Measurements from ENCODE around the gene MAX. TPM values are rescaled to one million over a fixed set of nuclear protein-coding genes. Genes with fewer than 3 reads are reported as not detected.

Gene MAX
- total RNA-seq, 4 donors from 2014 or later: 27.5 to 50.0 (median 37.2) TPM

- no peak for DNase-seq
- Histone ChIP-seq H3K27me3 (no peaks in the 10 kb centered on the region), H3K4me3 (no peak overlapping the region), H3K27ac (no peak overlapping the region), H3K9me3 (no peaks in the 10 kb centered on the region), H3K4me1 (no peaks in the 10 kb centered on the region), H3K36me3 (peaks cover 0 to 14% of the 10 kb centered on the region in 2 donors)
- in situ Hi-C loops (cut with MboI; ENCODE audit: low sequenced_read_pairs in 4 of 4): no loop called here
- intact Hi-C loops (cut with DNase I; ENCODE audit: low total_unique reads): no loop called here
- no peak for ATAC-seq
- TF ChIP-seq CTCF (IDR thresholded peaks at IDR 0.05 in 4 of 5, conservative IDR thresholded peaks at IDR 0.05 in 1 of 5) (no peak), POLR2A (IDR thresholded peaks at IDR 0.05) (no peak)
These were observed 48.9 kb downstream of the MAX start for GRCh38 chr14:65053466-65053865.

GRCh38 chr14:65052832-65053231, 49.5 kb downstream of the MAX start:
- intact Hi-C loops (cut with DNase I; ENCODE audit: low total_unique reads) (no loop called here), in situ Hi-C loops (cut with MboI; ENCODE audit: low sequenced_read_pairs in 4 of 4) (no loop called here)
- no peak for TF ChIP-seq POLR2A (IDR thresholded peaks at IDR 0.05)
- no peak for TF ChIP-seq CTCF (IDR thresholded peaks at IDR 0.05 in 4 of 5, conservative IDR thresholded peaks at IDR 0.05 in 1 of 5)
- Histone ChIP-seq H3K4me3 (no peak overlapping the region), H3K27ac (no peak overlapping the region), H3K4me1 (peaks cover 0 to 4% of the 10 kb centered on the region in 2 donors), H3K36me3 (peaks cover 0 to 14% of the 10 kb centered on the region in 2 donors), H3K9me3 (no peaks in the 10 kb centered on the region), H3K27me3 (no peaks in the 10 kb centered on the region)
- ATAC-seq (no peak), DNase-seq (no peak)

GRCh38 chr14:65045709-65046108, 56.6 kb downstream of the MAX start:
- in situ Hi-C loops (cut with MboI; ENCODE audit: low sequenced_read_pairs in 4 of 4) (no loop called here), intact Hi-C loops (cut with DNase I; ENCODE audit: low total_unique reads) (no loop called here)
- ATAC-seq: no peak
- H3K4me3 ChIP-seq: no peak overlapping the region
- TF ChIP-seq CTCF (IDR thresholded peaks at IDR 0.05 in 4 of 5, conservative IDR thresholded peaks at IDR 0.05 in 1 of 5) (no peak), POLR2A (IDR thresholded peaks at IDR 0.05) (no peak)
- H3K27me3 ChIP-seq: no peaks in the 10 kb centered on the region
- no peaks in the 10 kb centered on the region for H3K9me3 ChIP-seq
- no peak overlapping the region for H3K27ac ChIP-seq
- peaks cover 8 to 20% of the 10 kb centered on the region in 2 donors for H3K4me1 ChIP-seq
- no peak for DNase-seq
- peaks cover 0 to 29% of the 10 kb centered on the region in 2 donors for H3K36me3 ChIP-seq

- no peak for TF ChIP-seq CTCF (IDR thresholded peaks at IDR 0.05 in 4 of 5, conservative IDR thresholded peaks at IDR 0.05 in 1 of 5)
- no peak for TF ChIP-seq POLR2A (IDR thresholded peaks at IDR 0.05)
- peaks cover 8 to 20% of the 10 kb centered on the region in 2 donors for H3K4me1 ChIP-seq
- in situ Hi-C loops (cut with MboI; ENCODE audit: low sequenced_read_pairs in 4 of 4): no loop called here
- no peaks in the 10 kb centered on the region for H3K27me3 ChIP-seq
- peaks cover 0 to 30% of the 10 kb centered on the region in 2 donors for H3K36me3 ChIP-seq
- no peak overlapping the region for H3K4me3 ChIP-seq
- ATAC-seq (no peak), DNase-seq (no peak)
- H3K9me3 ChIP-seq: no peaks in the 10 kb centered on the region
- H3K27ac ChIP-seq: no peak overlapping the region
- intact Hi-C loops (cut with DNase I; ENCODE audit: low total_unique reads): no loop called here
These were observed 57.3 kb downstream of the MAX start for GRCh38 chr14:65045006-65045405.

- Histone ChIP-seq H3K4me3 (no peak overlapping the region), H3K9me3 (no peaks in the 10 kb centered on the region), H3K36me3 (peaks cover 0 to 30% of the 10 kb centered on the region in 2 donors), H3K27me3 (no peaks in the 10 kb centered on the region), H3K4me1 (peaks cover 8 to 20% of the 10 kb centered on the region in 2 donors), H3K27ac (no peak overlapping the region)
- in situ Hi-C loops (cut with MboI; ENCODE audit: low sequenced_read_pairs in 4 of 4) (no loop called here), intact Hi-C loops (cut with DNase I; ENCODE audit: low total_unique reads) (no loop called here)
- no peak for ATAC-seq
- DNase-seq: no peak
- TF ChIP-seq CTCF (IDR thresholded peaks at IDR 0.05 in 4 of 5, conservative IDR thresholded peaks at IDR 0.05 in 1 of 5) (no peak), POLR2A (IDR thresholded peaks at IDR 0.05) (no peak)
These were observed 57.7 kb downstream of the MAX start for GRCh38 chr14:65044596-65044959.

Measured in gastrocnemius medialis (tissue), 4 donors.